ENCODE measurements around the gene NFKBIZ.
"Not testable (repeated sequence)": the region's sequence is repeated elsewhere in the genome, so short reads cannot be mapped to it uniquely, and the experiment has no call there.

Gene NFKBIZ

DNA sequence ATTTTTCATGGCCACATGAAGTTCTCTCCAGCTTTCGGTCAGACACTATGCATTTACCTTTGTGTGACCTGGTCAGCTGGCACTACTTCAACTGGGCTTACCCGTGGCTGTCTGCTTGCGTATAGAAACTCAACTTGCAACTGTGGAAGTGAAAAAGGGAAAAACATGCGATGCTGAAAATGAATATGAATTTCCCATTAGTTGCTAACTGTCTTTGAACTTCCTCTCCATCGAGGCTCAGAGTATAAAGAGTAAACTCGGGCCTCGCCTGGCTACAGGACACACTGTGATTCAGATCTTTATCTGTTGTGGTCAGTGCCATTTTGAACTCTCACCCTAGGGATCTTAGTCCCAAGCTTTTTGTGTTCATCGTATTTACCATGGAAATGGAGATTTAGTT, 26.8 kb downstream of the NFKBIZ start:
- DNase-seq, result no peak

DNA sequence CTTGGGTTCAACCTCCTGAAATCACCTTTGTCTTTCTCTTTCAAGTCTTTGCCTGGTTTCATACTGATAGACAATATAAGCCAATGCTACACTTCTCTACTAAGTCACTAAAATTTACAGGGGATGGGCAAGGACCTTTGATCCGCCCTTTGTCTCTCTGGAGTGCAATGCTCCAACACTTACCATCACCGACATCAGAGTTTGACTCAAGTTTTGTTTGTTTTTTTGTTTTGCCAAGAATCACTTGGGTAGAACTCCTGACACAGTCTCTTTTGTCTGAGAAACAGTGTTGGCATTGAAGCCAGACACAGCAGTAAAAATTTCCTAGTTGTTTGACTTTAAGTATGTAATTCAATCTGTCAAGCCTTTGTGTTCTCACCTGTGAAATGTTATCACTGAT, 29.3 kb downstream of the NFKBIZ start:
- DNase-seq, result no peak

DNA sequence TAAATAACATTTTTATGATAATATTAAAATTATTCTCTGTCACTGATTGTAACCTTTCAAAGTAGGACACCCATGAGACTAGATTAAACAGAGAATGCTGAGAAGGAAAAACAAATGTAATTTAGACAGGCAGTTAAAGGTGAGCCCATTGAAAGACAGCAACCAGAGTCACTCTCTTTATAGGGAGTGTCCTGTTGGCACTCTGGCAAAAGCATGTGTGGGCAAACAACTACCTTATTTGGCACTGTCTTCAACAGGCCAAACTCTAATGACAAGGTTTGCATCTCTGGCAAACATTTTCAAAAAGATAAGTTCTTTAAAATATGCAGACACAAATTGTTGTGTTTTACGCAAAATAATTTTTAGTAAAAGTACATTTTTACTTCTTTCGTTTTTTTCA, 29.8 kb downstream of the NFKBIZ start:
- no peak for DNase-seq

DNA sequence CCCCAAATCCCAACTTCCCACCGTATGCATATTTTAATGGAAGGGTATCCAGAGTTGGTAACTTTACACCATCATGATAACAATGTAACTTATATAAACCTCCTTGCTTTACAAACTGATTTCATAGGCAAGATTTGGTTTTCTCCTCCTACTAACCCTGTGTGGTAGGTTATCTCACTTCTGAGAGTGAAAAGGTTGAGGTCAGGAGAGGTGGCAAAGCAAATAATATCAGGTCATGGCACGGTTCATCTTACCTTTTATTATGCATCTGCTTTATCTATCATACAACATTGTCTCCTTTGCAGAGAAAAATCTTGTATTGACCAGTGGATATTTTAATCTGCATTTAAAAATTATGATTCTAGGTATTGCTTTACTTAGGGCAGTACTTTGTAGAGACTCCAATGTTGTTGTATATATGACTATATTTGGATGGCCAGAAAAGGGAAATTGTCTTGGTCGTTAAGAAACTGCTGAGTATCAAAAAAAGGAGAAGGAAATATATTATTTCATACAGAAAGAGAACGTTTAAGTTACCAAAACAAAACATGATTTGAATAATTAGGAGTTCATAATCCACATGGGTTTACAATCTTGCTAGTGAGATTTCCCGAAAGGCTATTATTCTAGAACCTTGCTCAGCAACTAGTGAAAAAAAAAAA, 30.4 kb downstream of the NFKBIZ start:
- no peak for DNase-seq

DNA sequence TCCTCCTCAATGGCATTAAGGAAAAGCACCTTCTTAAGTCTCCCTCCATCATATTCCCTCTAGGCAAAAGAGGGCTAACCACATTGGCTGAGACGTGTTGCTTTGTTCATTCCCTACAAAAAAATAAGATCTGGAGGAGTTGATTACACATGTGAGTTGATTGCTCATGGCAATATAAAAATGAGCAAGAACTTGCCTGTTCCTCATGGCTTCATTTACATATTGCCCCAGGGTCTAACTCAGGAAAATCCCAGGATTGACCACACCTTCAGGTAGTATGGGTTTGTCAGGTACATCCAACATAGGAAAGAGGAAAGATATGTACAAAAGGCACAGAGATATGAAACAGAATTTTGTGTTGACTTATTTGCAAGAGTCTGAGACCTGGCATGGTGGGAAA, 35.5 kb downstream of the NFKBIZ start:
- no peak for DNase-seq

DNA sequence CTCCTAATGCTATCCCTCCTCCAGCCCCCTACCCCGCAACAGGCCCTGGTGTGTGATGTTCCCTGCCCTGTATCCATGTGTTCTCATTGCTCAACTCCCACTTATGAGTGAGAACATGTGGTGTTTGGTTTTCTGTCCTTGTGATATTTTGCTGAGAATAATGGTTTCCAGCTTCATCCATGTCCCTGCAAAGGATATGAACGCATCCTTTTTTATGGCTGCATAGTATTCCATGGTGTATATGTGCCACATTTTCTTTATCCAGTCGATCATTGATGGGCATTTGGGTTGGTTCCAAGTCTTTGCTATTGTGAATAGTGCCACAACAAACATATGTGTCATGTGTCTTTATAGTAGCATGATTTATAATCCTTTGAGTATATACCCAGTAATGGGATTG, 36.3 kb downstream of the NFKBIZ start:
- not testable (repeated sequence) for DNase-seq

DNA sequence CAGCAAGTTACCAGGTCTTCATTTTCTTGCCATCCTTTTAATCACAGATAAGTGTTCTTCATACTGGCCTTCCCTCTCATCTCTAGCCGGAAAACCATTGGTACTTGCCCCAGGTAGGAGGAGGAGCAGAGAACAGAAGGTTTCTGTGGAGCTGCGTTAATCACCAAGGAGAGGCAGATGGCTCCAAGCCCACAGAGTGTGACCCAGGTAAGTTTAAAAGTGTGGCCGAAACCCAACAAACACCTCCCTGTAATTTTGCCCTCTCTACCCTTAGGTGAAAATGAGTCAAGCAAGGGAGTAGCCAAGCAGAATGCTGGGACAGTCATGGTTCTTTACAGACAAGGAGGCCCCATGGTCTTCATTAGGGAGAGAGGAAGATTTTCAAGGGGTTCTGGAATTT, 37.3 kb downstream of the NFKBIZ start:
- DNase-seq, result no peak

DNA sequence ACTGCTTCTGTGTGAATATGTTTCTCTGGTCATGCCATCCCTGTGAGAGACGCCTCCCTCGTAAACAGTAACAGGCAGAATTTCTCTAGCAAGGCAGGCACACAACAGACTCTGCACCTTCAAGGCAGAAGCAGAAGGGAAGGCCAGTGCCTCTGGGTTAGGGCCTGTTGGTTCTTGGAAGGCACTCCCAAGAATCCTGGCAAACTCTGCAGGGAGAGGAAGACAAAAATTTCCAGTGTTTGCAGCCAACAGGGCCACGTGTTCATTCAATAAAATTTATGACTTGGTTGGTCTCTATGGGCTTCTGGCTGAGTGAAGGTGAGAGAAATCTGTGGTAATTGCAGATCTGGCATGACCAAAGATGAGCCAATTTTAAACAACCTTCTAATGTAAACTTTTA, 39.3 kb downstream of the NFKBIZ start:
- no peak for DNase-seq

DNA sequence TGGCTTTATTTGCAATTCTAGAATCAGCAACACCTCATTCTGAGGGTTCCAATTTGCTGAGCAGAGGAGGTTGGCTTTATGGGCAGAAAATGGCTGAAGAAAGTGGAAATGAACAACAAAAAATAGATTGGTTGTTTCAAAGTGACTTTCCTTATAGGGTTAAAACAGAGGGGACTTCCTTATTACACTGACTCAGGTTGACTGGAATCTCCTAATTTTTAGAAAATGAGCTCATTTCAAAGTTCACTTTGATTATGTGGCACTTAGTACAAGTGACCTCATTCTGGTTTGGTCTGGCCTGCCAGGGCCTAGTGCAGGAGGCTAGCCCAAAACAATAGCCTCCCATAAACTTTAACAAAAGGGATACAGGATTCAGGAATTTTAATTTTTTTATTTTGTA, 41.4 kb downstream of the NFKBIZ start:
- no peak for DNase-seq

DNA sequence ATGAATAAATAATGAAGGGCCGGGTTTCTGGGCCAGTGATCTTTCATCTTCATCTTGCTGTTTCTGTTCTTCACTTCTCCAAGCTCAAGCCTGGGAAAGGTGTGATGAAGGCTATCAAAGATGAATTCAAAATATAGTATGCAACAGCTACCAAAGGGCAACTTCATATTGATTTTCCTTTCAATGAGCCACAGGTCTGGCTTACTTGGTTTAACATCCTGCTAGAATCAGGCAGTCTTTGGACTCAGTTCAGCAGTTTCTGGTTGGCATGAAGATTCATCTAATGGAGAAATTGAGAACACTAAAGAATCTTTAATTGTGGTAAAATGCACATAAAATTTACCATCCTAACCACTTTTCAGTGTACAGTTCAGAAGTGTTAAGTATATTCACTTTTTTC, 43.3 kb downstream of the NFKBIZ start:
- no peak for DNase-seq

DNA sequence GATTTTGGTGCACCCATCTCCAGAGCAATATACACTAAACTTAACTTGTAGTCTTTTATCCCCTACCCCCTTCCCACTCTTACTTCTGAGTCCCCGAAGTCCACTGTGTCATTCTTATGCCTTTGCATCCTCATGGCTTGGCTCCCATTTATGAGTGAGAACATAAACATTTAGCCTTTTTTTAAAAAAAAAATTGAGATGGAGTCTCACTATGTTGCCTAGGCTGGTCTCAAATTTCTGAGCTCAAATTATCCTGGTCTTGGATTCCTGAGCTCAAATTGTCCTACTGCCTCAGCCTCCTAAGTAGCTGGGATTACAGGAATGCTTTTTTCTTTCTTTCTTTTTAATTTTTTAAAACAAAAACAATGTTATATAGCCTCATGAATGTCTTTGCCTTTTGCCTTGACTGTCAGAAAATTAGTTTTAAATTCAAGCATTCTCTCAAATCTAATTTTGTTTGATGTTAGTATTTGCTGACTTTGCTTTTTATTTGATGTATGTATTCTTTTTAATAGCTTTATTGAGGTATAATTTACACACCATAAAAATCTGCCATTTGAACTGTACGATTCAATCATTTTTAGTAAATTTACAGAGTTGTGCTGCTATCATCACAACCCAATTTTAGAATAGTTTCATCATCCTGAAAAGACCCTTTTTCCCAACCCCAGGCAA, 46.9 kb downstream of the NFKBIZ start:
- no peak for DNase-seq

DNA sequence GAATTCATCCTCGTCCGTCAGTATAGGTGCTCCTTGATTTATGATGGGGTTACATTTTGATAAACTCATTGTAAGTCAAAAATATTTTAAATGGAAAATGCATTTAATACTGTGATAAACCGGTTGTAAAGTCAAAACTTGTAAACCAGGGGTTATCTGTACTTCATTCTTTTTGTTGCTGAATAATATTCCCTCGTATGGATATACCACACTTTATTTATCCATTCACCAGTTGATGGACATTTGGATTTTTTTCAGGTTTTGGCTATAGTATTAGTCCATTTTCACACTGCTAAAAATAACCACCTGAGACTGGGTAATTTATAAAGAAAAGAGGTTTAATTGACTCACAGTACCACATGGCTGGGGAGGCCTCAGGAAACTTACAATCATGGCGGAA, 47.7 kb downstream of the NFKBIZ start:
- no peak for DNase-seq

DNA sequence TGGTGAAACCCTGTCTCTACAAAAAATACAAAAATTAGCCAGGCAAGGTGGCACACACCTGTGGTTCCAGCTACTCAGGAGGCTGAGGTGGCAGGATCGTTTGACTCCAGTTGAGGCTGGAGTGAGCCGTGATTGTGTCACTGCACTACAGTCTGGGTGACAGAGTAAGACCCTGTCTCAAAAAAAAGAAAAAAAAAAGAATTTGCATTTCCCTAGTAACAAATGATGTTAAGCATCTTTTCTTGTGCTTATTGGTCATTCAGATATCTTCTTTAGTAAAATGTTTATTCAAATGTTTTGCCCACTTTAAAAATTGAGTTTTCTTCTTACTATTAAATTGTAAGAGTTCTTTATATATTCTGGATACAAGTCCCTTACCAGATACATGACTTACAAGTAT, 48.7 kb downstream of the NFKBIZ start:
- DNase-seq, result no peak

DNA sequence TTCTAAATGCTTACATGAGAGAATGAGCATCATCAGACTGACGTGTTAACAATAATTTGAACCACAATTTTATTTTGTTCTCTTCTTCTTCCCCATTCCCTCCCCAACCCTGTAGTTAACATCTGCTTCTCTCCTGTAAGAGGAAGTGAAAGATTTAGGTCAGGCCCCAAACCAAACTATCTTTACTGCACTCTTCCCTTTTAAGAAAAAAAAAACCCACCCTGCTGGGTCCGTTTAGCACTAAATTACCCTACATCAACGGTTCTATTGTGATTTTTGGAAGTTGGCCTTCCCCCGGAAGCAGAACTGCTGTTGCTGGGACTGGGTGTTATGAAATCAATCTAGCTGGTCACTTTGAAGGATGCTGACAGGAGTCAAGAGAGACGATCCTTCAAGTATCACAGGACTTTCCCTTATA, 49.4 kb downstream of the NFKBIZ start:
- DNase-seq, result no peak

DNA sequence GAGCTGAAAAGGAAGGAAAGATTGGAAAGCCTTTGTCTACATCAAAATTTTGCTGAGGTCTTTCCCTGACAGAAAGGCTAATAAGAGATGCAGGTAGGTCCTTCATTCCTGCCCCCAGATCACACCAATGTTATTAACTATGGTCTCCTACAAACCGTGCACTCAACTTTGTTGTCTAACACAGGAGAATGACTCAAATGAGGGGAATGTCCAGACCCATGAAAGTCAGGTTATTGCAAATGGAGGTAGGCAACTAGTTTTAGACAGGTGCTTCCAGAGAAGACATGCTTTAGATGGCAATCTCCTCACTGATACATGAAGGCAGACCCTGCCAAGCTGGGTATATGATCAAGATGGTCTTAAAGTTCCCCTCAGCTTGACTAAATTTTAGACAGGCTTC, 51.0 kb downstream of the NFKBIZ start:
- DNase-seq, result no peak

DNA sequence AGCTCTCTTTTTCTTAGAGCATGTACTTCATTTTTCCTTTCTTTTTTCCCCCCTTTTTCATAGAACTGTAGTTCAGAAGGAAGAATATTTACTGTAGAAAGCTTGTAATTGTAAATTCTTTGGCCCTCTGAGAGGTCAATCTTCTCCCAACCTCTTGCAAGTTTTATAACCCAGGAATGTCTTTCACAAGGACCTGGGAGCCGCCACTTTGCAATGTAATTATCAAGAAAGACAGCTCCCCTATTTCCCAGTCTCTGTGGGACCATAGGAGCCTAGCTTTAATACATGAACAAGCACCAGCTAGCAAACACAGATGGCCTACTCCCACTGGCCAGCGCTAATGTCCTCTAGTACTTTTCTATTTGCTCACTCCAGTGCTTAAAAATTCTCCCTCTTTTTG, 51.4 kb downstream of the NFKBIZ start:
- no peak for DNase-seq

DNA sequence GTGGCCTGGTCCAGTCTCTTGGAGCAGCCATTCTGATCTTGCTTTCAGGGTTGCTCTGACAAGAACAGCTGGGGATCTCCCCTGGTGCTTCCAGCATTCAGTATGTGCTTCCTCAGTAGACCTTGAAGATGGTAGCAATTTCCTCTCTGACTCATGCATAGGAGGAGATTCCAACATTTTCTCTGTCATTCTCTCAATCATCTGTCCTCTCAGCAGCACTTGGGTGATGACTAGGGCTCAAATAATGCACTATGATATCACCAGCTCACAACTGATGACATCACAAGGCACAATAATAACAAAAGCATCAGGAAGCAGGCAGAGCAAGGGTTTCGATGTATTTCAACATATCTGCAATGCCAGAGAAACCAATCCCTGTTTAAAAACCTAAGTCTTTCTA, 52.7 kb downstream of the NFKBIZ start:
- no peak for DNase-seq

DNA sequence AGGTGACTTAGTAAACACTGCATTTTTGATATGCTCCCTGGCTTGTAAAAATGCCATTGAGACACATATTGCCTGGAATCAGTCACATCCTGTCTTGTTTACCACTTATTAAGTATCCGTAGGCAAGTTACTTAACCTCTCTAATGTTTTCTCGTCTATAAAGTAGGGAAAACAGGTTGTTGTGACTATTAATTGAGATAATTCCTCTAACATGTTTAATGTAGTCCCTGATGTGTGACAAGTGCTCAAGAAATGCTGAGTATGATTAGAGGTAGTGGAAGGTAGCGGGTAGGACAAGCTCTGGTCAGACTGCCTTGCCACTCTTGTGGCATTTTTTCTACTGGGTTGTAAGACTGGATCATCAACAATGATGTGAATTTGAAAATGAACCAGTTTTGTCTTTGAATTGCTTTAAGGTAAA, 54.1 kb downstream of the NFKBIZ start:
- DNase-seq, result no peak

DNA sequence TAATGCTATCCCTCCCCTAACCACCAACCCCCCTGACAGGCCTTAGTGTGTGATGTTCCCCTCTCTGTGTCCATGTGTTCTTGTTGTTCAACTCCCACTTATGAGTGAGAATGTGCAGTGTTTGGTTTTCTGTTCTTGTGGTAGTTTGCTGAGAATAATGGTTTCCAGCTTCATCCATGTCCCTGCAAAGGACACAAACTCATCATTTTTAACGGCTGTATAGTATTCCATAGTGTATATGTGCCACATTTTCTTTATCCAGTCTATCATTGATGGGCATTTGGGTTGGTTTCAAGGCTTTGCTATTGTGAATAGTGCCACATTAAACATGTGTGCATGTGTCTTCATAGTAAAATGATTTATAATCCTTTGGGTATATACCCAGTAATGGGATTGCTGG, 56.3 kb downstream of the NFKBIZ start:
- DNase-seq, result not testable (repeated sequence)

Data from activated CD4-positive, alpha-beta T cell treated with anti-CD3 and anti-CD28 coated beads, Interleukin-2, Interleukin-6, amounts not matched to agents 100 ng/mL and 50 ng/mL, durations not matched to agents 16 hours and 8 hours (primary cell).